ENCODE results near the gene MTMR1. TPM values are rescaled to one million over a fixed set of nuclear protein-coding genes. Genes with fewer than 3 reads are reported as not detected.

Gene MTMR1
- total and polyA plus RNA-seq, 9 of the 15 experiments (the other 6 are each of a cell fraction or from before 2014, with no cell fraction given), result 0.96 to 35.4 (median 22.4) TPM

DNA sequence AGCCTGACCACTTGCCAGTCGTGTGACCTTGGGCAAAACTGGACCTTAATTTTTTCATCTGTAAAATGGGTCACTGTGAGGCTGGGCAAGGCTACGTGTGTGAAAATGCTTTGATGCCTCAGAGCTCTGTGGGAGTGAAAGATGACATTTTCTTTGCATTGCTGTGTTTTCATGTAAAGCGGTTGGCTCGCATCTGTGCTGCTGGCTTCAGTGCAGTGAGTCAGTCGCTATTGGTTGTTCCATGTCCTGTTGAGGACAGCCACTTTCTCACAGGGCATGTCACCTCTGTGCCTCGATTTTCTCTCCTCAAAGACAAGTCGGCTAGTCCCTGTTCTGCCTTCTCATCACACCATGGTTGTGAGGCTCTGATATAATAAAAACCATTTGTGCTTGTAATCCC lies 4.4 kb downstream of the MTMR1 start:
- Histone ChIP-seq H3K27ac (ENCODE audit: extremely low read depth, low read depth, low read length) (no peak overlapping the region), H3K79me2 (ENCODE audit: control insufficient read depth, insufficient read depth, low read length) (peaks cover 48% of the 10 kb centered on the region), H4K20me1 (replicated peaks; ENCODE audit: control insufficient read depth, insufficient read depth, low read length) (peaks cover 4% of the 10 kb centered on the region; the same call in 1 of the 2 replicates), H3K4me2 (ENCODE audit: insufficient read depth, low read length) (no peak overlapping the region), H3K27me3 (ENCODE audit: control insufficient read depth in 2 of 2, insufficient read depth in 2 of 2, low read length in 2 of 2) (no peaks in the 10 kb centered on the region), H3K36me3 (ENCODE audit: control insufficient read depth, insufficient read depth, low read length) (peaks cover 33% of the 10 kb centered on the region), H3K9me3 (replicated peaks; ENCODE audit: control insufficient read depth, insufficient read depth, low read depth, low read length) (no peaks in the 10 kb centered on the region), H3K9me1 (ENCODE audit: control insufficient read depth, insufficient read depth, low read length) (no peaks in the 10 kb centered on the region), H2AFZ (ENCODE audit: low read depth, low read length) (no peak overlapping the region), H3K4me1 (replicated peaks in 1 of 2; ENCODE audit: control insufficient read depth in 2 of 2, insufficient read depth in 2 of 2, low read length in 2 of 2) (peaks cover 11 to 14% of the 10 kb centered on the region in 2 experiments; a peak in 4 of 5 replicates), H3K9ac (ENCODE audit: insufficient read depth in 1 of 2, low read depth in 2 of 2, low read length in 2 of 2) (no peak overlapping the region), H3K4me3 (no peak overlapping the region)
- BruUV-seq (replicated peaks), result no TSS peak
- TF ChIP-seq KDM1A (IDR thresholded peaks at IDR 0.05) (0 out of 4 replicates have a peak, but pooled peaks of 1 of the 2 experiments have one; percentile 15), ESRRA (IDR thresholded peaks at IDR 0.05; ENCODE audit: borderline replicate concordance, low read depth) (0 out of 2 replicates have a peak, but pooled peaks have one; percentile 37), BCOR (IDR thresholded peaks at IDR 0.05) (peak; percentile 27; the same call in 1 of the 2 replicates)
- TF ChIP-seq, protein P1, sequence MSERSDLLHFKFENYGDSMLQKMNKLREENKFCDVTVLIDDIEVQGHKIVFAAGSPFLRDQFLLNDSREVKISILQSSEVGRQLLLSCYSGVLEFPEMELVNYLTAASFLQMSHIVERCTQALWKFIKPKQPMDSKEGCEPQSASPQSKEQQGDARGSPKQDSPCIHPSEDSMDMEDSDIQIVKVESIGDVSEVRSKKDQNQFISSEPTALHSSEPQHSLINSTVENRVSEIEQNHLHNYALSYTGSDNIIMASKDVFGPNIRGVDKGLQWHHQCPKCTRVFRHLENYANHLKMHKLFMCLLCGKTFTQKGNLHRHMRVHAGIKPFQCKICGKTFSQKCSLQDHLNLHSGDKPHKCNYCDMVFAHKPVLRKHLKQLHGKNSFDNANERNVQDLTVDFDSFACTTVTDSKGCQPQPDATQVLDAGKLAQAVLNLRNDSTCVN (CRISPR knock-in tag; IDR thresholded peaks at IDR 0.05), result no peak
- TF ChIP-seq, protein P2, sequence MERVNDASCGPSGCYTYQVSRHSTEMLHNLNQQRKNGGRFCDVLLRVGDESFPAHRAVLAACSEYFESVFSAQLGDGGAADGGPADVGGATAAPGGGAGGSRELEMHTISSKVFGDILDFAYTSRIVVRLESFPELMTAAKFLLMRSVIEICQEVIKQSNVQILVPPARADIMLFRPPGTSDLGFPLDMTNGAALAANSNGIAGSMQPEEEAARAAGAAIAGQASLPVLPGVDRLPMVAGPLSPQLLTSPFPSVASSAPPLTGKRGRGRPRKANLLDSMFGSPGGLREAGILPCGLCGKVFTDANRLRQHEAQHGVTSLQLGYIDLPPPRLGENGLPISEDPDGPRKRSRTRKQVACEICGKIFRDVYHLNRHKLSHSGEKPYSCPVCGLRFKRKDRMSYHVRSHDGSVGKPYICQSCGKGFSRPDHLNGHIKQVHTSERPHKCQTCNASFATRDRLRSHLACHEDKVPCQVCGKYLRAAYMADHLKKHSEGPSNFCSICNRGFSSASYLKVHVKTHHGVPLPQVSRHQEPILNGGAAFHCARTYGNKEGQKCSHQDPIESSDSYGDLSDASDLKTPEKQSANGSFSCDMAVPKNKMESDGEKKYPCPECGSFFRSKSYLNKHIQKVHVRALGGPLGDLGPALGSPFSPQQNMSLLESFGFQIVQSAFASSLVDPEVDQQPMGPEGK (CRISPR knock-in tag; IDR thresholded peaks at IDR 0.05; ENCODE audit: borderline replicate concordance), result no peak
- intact Hi-C loops (cut with micrococcal nuclease), result loop anchor here (10.0 kb wide), 1 partner anchor 813 kb away; the partner anchor contains the start of gene MAGEA8
- ChIA-PET CTCF (ENCODE audit: low intra/inter-chr PET ratio) (no interaction called here), POLR2A (interaction anchor here (0.6 kb wide), 1 partner anchor 140 kb away, joined by 3 read pairs; no protein-coding TSS in a partner anchor)
- WGBS (ENCODE audit: insufficient coverage, low coverage, missing lambda C conversion rate), result 91% methylated on average over 7 of the region's 7 CpGs
- no peak for ATAC-seq
- in situ Hi-C loops (cut with MboI), result no loop called here
- DNase-seq (ENCODE audit: extremely low read depth in 1 of 4, low spot score in 3 of 4), result no peak
- FAIRE-seq, result no peak
